Esophagus squamous epithelium (tissue), 5 donors: Measurements from ENCODE around the gene LIF. TPM values are rescaled to one million over a fixed set of nuclear protein-coding genes. Genes with fewer than 3 reads are reported as not detected.

Source experiments
- DNase-seq: peaks from one replicate; lab custom pipeline; 2025; lab: John Stamatoyannopoulos, UW
- H3K27ac ChIP-seq, 4 donors: fragments of 200-600 bp; sonication (generic); one replicate each; pipeline ENCODE4 v1.5.1; 2016 to 2019; ENCODE audit warnings: mild to moderate bottlenecking in 1 of 4
- H3K27me3 ChIP-seq, 4 donors: fragments of 200-600 bp; sonication (generic); 1 replicate in 3 of 4; 2 replicates in 1 of 4; pipeline versions ENCODE4 v1.5.1 to v1.6.0; 2017 to 2021; ENCODE audit warnings: antibody characterized with exemption in 1 of 4
- H3K36me3 ChIP-seq, 3 donors: fragments of 200-600 bp; sonication (generic); one replicate each; pipeline ENCODE4 v1.5.1; 2016 to 2019
- H3K4me1 ChIP-seq, 3 donors: fragments of 200-600 bp; sonication (generic); one replicate each; pipeline ENCODE4 v1.5.1; 2017 to 2019
- H3K4me3 ChIP-seq, 4 donors: fragments of 200-600 bp; sonication (generic); 1 replicate in 3 of 4; 2 replicates in 1 of 4; pipeline ENCODE4 v1.5.1; 2016 to 2019; ENCODE audit warnings: mild to moderate bottlenecking in 2 of 4, moderate library complexity in 1 of 4
- H3K9me3 ChIP-seq, 3 donors: fragments of 200-600 bp; sonication (generic); one replicate each; pipeline ENCODE4 v1.5.1; 2016 to 2019
- CTCF ChIP-seq, 6 experiments: fragments of 450-650 bp in 4 of 6; fragments of 200-600 bp in 2 of 6; sonication (generic) in 2 of 6; IDR thresholded peaks; one replicate each; pipeline ENCODE4 v1.5.1; 2016 to 2019; ENCODE audit warnings: antibody characterized with exemption in 6 of 6, mild to moderate bottlenecking in 4 of 6, moderate library complexity in 4 of 6
- POLR2A ChIP-seq, 4 donors: fragments of 450-650 bp; IDR thresholded peaks; one replicate each; pipeline ENCODE4 v1.6.1; 2017; ENCODE audit warnings: antibody characterized with exemption in 4 of 4, mild to moderate bottlenecking in 4 of 4, moderate library complexity in 3 of 4
- WGBS, 2 donors: methylation state at CpG; one replicate each; pipeline ENCODE4 v1.1.5; 2018; 5-methylcytosine and 5-hydroxymethylcytosine counted together
- intact Hi-C: fragments of 100-400 bp; cut with DNase I; formaldehyde crosslinking; loops from one replicate; pipeline ENCODE4 v1.15.0; 2022
- total RNA-seq, 4 donors: library from RNA; depleted of rRNA; stranded (reverse); fragments of >200 nt; gene quantifications; one replicate each; pipeline ENCODE4 v1.1.0, GENCODE V29; 2016
- donor health status: DM: yes; HTN: yes; CAD: no.

LIF gene
- total RNA-seq, 4 donors from 2014 or later = 0.08 to 0.76 (median 0.10) TPM

GRCh38 chr22:30196880-30197336 is 49.7 kb downstream of the LIF start:
- Histone ChIP-seq H3K36me3 (no peaks in the 10 kb centered on the region), H3K27me3 (no peaks in the 10 kb centered on the region), H3K4me3 (no peak overlapping the region), H3K4me1 (peaks cover 17 to 52% (median 20%) of the 10 kb centered on the region in 3 donors), H3K27ac (peak overlapping the region; percentile 72 to 90 (median 86)), H3K9me3 (no peaks in the 10 kb centered on the region)
- WGBS, 2 donors = 0 to 4% methylated on average over 2 of the region's 2 CpGs
- intact Hi-C loops = no loop called here
- no peak for DNase-seq
- TF ChIP-seq CTCF (IDR thresholded peaks at IDR 0.05) (no peak), POLR2A (IDR thresholded peaks at IDR 0.05) (no peak)

GRCh38 chr22:30196141-30196879 is 50.2 kb downstream of the LIF start:
- intact Hi-C loops = no loop called here
- peak overlapping the region in 2 of 4 donors; percentile 12 to 44 for H3K4me3 ChIP-seq
- peak; percentile 30 for DNase-seq

GRCh38 chr22:30195245-30196140 is 51.1 kb downstream of the LIF start:
- WGBS, 2 donors = 25 to 28% methylated on average over 5 of the region's 5 CpGs
- Histone ChIP-seq H3K4me3 (peak overlapping the region in 2 of 4 donors; percentile 12 to 44), H3K4me1 (peaks cover 14 to 47% (median 20%) of the 10 kb centered on the region in 3 donors), H3K36me3 (no peaks in the 10 kb centered on the region), H3K27me3 (peaks cover 0 to 6% (median 0%) of the 10 kb centered on the region in 4 donors), H3K27ac (peak overlapping the region; percentile 72 to 90 (median 86)), H3K9me3 (no peaks in the 10 kb centered on the region)
- intact Hi-C loops = no loop called here
- DNase-seq = no peak
- TF ChIP-seq CTCF (IDR thresholded peaks at IDR 0.05) = no peak
- no peak for TF ChIP-seq POLR2A (IDR thresholded peaks at IDR 0.05)

More at GRCh38 chr22:30196141-30196879, 50.2 kb downstream of the LIF start:
- H3K9me3 ChIP-seq = no peaks in the 10 kb centered on the region
- H3K27ac ChIP-seq = peak overlapping the region; percentile 72 to 90 (median 86)
- no peaks in the 10 kb centered on the region for H3K36me3 ChIP-seq
- peaks cover 0 to under 1% (median 0%) of the 10 kb centered on the region in 4 donors for H3K27me3 ChIP-seq
- WGBS, 2 donors = 0 to 4% methylated on average over 8 to 11 of the region's 11 CpGs
- peaks cover 14 to 47% (median 20%) of the 10 kb centered on the region in 3 donors for H3K4me1 ChIP-seq
- no peak for TF ChIP-seq POLR2A (IDR thresholded peaks at IDR 0.05)
- TF ChIP-seq CTCF (IDR thresholded peaks at IDR 0.05) = no peak

GRCh38 chr22:30193031-30193775 is 53.4 kb downstream of the LIF start:
- no peak for TF ChIP-seq POLR2A (IDR thresholded peaks at IDR 0.05)
- no peak for TF ChIP-seq CTCF (IDR thresholded peaks at IDR 0.05)
- DNase-seq = no peak
- peaks cover 0 to 11% (median 0%) of the 10 kb centered on the region in 4 donors for H3K27me3 ChIP-seq
- no peak overlapping the region for H3K27ac ChIP-seq
- no peak overlapping the region for H3K4me3 ChIP-seq
- whole genome bisulfite sequencing, 2 donors = 82 to 83% methylated on average over 3 of the region's 3 CpGs
- no peaks in the 10 kb centered on the region for H3K9me3 ChIP-seq
- intact Hi-C loops = no loop called here
- peaks cover 14 to 47% (median 20%) of the 10 kb centered on the region in 3 donors for H3K4me1 ChIP-seq
- H3K36me3 ChIP-seq = no peaks in the 10 kb centered on the region
